Middle frontal gyrus (tissue), 1 donor: Measurements from ENCODE around the gene CDC42BPB.

ENCODE experiments used
- DNase-seq: peaks from one replicate; pipeline ENCODE4 v3.0.0-alpha.2; 2015; ENCODE audit warnings: low spot score; ENCODE audit errors: extremely low spot score

Gene CDC42BPB

DNA sequence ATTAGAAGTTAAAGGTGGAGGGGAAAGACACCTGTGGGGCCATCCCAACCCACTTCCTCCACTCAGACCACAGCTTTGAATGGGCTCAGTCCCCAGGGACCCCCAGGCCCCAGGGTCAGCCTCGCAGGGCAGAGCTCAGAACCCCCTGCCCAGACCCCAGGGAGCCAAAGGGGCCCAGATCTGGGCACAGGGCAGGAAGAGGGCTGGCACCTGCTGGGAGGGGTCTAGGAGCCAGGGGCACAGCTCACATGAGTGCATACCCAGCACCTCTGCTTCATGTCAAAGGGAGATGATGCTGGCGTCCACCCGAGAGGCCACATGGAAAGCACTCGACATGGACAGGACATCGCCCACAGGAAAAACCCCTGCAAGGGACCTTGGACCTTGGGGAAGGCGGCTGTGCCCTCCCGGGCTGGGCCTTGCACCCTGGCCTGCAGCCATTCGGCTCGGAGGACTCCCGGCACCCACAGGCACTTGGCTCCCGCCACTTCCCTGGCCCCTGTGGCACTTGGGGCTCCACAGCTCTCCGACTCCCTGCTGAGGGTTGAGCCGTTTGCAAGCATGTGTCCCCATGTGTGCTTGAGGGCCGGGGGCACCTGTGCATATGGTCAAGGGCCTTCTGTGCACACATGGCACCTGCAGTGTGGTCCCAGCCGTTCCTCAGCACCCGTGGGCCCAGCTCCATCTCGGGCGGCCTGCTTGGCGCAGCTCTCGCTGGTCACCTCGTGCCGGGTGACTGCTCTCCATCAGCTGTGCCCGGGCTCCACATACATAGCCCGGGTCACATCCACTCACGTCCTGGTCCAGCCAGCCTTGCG, 142.7 kb downstream of the CDC42BPB start:
- no peak for DNase-seq

DNA sequence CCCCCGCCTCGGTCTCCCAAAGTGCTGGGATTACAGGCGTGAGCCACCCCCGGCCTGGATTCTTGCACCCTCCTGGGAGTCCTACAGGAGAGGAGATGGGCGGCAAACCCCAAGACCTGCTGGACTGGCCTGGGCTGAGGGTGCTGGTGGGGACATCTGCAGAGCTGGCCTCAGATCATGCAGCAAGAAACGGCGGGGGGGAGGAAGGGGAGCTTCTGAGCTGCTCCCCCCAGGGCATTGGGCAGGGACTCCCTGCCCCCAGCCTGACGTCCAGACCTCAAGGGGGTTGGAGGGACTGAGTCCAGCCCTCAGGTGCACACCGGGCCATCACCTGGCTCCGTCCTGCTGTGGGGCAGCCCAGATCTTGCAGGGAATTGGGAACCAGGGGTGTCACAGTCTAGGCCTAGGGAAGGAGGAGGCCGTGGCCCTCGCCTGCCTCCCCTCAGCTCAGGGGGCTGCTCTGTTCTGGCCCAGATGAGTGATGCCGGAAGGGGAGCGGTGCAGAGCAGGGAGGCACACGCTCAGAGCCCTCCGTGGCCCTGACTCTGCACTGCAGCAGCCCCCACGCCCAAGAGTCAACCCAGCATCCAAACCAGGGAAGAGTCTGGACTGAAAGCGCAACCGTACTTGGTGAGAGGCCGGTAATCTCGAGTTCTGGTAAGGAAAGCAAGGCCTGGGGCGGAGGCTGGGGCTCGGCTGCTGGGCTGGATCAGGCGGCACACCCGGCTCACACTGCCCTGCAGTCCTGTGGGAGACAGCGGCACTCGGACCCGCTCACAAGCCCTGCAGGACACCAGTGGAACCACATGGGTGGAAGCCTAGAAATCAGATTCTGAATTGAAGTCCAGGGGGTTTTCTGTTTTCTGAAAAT, 143.8 kb downstream of the CDC42BPB start:
- DNase-seq = no peak

DNA sequence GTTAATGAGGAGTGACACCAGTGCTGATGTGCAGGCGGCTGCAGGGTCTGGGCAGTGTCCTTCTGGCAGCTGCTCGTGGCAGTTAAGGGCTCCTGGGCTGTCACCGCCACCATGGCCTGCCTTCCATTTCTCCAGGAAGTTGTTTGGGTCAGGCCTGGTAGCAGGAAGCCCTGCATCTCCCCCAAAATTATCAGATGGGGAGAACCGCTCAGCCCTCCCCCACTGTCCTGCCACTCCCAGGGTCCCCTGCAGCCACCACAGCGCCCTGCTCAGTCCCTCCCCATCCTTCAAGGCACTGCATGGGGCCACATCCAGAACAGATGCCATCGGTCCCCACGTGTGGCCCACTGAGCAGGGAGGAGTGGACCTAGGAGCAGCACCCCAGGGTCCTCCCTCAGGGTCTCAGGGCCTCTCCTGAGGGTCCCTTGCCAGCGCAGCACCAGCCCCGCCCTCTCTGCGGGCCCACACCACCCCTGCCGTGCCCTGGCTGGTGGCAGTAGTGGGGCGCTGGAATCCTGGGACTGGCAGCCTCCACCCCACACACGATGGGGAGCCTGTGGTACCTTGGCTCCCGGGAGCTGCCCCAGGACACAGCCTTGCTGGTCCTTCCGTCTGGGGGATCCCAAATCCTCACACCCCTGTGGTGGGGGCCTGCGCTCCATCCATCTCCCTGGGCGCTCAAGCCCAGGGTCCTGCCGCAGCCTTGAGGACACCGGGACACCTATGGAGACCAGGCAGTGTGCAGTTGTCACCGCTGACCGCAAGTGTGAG, 145.2 kb downstream of the CDC42BPB start:
- DNase-seq = no peak

DNA sequence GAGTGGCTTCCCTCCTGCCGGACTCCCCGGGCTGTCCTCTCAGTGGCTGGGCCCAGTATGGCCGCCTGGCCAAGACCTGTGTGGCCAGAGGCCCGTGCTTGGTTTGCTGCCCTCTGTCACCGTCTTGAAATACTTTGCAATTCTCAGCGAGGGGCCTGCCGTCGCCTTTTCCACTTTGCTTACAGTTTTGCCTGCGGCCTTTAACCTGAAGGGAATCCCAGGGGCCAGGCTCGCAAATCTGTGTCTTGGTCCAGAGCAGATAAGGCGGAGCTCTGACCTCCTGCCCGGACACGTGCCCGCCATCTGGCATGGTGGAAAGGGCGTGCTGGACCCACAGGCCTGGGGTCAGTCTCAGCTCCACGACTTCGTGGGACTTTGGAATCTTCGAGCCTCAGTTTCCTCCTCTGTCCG, 145.8 kb downstream of the CDC42BPB start:
- no peak for DNase-seq

DNA sequence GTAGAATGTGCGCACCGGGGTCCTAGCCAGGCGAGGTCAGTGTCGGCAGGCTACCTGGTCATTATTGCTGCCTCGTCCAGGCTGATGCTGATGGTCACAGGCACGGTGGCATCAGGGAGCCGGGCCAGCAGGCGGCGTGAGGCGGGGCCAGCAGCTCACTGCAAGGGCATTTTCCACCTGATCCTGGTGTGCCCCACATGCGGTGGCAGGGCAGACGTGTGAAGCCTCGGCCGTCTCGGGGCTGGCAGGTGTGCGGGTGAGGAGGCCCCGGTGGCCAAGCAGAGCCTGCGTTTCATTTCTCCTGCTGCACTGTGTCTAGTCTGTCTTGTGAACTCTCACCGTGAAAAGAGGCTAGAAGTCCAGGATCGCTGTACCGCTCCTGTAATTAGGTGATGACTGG, 146.9 kb downstream of the CDC42BPB start:
- no peak for DNase-seq

DNA sequence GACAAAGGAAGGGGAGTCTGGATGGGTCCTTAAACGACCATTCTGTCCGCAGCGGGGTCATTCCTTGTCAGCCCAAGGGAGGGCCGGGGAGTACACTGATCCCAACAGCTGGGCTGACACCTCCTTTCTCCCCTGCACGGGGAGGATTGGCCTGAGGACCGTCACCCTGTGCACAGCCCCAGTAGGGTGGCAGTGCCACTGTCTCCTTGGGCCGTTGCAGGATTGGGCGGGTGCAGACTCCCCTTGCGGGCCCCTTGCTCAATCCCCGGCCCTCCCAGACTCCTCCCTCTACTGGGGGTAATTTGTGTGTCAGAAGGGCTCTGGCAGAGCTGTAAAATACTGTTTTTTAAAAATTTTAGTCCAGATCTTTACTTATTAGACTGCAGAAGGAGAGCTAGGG, 147.4 kb downstream of the CDC42BPB start:
- no peak for DNase-seq

DNA sequence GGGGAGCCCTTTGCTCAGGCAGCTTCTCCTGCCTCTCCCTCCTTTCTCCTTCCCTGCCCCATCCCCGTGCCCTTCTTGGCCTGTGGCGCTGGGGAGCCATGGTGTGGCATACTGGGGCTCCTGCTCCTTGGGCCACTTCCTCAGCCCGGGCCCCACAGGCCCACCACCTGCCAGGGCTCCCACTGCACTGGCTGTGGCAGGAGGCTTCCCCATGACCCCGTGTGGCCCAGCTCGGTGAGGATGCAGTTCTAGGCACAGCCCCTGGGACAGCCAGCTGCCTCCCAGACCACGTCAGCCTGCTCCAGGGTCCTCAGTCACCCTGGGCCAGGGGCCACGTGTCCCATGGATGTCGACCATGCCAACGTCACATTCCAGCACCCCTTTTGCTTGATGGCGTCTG, 147.9 kb downstream of the CDC42BPB start:
- DNase-seq = no peak

DNA sequence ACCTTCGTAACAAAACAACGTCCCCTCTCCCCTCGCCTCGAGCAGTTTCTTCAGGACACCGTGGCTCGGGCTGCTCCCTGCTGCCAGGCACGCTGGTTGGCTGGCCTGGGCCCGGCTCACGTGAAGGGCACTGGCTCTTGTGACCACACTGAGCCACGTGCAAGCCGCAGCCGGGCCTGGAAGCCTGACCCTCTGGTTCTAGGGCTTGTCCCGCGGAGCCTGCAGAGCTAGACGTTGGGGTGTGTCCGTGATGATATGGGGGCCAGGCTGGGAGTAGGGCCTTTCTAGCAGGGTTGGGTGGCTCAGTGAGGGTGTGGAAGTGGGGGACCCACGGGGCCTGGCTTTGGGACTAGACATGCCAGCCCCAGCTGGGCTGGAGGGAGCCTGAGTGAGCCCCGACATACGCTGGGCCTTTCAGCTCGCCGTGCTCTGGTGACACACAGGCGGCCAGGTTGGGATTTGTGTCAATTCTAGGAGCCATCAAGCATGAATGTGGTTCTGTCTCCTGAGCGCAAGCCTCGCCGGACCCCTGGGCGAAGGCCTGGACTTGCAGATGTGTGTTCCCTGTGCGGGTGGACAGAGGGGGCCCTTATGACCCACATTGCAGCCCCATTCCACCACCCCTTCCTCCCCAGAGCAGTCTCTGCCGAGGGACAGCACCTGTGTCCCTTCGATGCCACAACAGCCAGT, 148.4 kb downstream of the CDC42BPB start:
- DNase-seq = no peak

DNA sequence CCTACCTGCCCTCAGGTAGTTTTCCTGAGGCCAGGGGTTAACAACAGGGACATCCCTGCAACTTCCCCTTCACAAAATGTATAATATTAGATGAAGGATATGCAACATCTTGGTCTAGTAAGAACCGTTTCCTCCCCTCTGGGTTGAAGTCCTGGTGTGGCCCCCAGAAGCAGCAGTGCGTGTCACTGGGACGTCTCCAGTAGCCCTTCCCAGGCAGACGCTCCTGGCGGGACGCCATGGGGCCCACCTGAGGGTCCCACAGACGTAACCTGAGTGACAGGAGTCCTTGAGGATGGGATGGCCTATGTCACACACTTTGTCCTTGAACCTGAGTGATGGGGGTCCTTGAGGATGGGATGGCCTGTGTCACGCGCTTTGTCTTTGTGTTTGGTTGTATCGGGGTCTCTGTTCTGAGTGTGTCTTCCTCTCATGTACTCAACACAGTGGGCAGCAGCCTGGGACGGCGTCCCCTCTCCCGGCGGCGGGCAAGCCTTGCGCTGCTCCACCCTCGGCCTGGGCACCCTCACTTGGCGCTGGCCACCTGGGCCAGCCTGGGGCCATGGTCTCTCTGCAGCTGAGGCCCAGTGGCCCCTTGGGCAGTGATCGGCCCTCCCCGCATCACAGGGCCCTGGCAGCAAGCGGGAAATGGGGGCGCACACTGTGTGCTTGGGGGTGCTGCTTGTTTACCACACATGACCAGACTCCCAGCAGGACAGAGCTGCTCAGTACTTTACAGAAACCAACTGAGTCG, 149.2 kb downstream of the CDC42BPB start:
- no peak for DNase-seq

DNA sequence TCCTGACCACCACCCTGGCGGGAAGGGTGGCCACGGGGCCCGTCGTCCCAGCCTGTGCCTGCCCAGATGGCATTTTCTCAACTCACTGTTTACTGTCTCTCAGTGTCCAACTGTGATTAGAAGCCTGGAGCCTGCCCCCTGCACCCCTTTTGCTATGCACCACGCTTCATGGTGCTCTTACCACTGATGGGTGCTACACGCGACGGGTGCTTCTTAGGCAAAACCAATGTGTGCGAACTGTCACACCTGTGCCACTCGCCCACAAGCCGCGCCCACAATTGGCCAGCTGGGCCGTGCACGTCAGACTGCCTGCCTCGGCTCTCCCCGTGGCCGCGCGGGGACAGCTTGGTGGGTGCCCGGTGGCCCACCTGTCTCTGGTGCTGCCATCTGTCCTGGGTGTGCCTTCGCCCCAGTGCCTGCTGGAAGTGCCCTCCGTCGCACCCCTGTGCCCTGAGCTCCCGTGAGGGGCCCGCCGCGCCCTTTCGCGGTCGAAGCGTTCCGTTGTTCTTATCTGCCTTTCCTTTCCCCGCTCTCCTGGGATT, 150.0 kb downstream of the CDC42BPB start:
- no peak for DNase-seq

DNA sequence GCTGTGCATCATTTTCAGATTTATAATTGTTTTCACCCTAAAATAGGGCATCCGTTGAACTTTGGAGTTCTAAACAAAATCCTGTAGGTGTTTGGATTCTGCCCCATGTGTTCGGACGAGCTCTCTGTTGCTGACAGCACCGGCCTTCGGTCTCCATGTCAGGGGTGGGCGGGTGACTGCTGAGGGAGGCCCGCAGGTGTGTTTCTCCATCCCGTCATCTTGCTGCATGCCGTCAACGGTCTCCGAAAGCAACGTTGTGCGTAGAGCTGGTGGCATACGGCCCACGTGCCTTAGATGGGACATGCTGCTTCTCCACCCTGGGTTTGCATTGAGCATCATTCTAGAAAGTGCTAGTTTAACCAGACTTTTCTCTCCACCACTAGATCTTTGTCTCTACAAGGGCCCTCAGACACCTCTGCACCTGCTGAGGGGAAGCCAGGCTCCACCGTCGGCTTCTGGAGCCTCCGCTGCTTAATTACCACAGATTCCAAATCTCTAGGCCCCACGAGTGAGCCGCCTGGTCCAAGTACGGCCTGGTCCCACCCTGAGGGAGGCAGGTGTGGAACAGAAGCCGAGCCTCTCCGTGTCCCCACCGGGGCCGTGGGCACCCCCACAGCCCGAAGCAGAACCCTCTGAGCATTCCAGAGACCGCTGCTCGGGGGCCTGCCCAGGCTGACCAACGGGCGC, 150.6 kb downstream of the CDC42BPB start:
- DNase-seq = no peak

DNA sequence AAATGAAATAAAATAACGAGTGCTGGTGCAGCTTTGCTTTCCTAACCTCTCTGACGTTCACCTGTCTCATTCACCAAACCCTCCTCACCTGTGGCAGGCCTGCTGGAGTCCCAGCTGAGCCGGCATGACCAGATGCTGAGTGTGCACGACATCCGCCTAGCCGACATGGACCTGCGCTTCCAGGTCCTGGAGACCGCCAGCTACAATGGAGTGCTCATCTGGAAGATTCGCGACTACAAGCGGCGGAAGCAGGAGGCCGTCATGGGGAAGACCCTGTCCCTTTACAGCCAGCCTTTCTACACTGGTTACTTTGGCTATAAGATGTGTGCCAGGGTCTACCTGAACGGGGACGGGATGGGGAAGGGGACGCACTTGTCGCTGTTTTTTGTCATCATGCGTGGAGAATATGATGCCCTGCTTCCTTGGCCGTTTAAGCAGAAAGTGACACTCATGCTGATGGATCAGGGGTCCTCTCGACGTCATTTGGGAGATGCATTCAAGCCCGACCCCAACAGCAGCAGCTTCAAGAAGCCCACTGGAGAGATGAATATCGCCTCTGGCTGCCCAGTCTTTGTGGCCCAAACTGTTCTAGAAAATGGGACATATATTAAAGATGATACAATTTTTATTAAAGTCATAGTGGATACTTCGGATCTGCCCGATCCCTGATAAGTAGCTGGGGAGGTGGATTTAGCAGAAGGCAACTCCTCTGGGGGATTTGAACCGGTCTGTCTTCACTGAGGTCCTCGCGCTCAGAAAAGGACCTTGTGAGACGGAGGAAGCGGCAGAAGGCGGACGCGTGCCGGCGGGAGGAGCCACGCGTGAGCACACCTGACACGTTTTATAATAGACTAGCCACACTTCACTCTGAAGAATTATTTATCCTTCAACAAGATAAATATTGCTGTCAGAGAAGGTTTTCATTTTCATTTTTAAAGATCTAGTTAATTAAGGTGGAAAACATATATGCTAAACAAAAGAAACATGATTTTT, 151.9 kb downstream of the CDC42BPB start:
- no peak for DNase-seq

DNA sequence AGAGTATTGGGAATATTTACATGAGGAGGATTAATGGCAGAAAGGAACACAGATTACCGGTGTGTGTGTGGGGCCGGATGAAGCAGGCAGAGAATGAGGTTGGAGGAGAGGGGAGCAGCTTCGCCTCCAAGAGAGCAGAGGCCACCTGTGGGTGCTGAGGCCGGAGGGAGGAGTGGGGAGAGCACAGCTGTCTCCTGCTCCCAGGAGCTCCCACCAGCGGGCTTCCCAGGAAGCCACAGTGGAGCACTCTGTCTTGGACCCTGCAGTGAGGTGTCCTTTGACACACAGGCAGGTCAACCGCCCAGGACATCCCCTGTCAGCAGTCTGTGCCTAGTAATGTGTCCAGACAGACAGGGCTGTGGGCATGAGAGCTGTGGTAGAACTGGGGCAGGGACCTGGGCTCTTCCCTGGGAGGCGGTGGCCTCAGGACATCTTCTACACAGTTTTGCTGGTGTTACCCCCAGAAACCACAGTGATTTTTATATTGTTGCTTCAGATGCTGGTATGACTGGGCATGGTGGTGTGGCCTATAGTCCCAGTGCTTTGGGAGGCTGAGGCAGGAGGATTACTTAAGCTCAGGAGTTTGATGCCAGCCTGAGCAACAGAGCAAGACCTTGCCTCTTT, 153.3 kb downstream of the CDC42BPB start:
- no peak for DNase-seq

DNA sequence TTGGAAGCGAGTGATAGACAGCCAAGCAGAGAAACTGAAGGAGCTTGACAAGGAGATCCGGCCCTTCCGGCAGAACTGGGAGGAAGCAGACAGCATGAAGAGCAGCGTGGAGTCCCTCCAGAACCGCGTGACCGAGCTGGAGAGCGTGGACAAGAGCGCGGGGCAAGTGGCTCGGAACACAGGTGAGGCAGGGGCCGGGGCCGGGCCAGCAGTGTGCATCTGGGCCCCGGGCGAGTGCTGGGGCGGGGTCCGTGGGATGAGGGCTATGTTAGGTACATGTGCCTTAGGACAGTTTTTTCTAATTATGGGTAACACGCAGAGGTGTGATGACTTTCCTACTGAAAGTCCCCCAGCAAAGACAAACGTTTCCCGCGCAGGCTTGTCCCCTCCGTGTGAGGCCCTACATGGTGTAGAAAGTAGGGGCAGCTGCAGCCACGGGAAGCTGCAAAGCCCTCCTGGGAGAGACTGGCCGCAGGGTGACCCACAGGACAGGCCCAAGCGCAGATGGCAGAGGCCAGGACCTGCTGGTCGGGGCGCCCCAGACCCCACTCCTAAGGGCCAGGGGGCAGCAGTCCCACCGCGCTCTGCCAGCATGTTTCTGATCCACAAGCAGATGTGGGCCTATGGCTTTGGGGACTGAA, 154.0 kb downstream of the CDC42BPB start:
- no peak for DNase-seq

DNA sequence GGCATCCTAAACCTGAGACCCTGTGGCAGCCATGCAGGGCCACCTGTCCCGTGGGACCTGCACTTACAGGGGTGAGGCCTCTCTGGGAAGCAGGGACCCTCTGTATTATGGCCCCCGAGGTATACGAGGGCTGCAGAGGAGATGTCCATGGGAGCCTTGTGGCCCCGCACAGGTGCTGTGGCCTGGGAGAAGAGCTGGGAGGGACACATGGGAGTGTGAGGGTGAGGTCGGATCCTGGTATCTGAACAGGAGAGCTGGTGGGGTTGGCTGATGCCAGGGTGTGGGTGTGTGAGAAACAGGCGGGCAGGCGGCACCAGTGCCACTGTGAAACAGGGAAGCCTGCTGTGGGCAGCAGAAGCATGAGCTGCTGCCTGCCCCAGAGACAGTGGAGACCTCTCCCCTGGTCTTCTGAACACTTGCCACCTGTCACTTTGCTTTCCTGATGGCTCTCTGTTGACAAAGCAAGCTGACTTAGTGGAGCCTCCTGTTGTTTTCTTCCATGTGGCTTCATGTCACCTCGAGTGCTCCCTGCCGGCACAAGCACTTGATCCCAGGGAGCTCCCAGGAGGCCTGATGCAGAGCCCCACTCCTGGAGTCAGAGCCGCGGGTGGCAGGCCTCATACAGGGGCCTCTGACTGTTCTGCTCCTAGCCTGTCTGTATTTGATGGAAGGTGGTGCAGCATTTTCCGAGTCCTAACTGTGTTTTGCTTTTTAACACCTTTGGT, 154.7 kb downstream of the CDC42BPB start:
- DNase-seq = no peak

DNA sequence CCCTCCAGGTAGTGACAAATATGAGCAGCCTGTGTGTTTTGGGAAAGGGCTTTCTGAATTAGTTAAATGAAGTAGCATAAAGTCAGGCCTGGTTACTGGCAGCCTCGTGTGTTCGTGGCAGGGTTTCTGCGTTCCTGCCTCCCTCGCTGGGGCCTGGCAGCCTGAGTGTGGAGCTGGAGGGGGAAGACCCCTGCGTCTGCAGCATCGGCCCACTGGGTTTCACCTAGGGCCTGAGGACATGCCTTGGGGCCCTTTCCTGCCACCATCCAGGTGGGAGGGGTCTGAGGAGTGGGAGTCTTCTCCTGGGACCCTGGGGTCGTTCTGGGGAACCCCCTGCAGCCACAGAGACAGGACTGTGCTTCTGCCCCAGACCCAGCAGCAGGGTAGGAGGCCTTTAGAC, 155.3 kb downstream of the CDC42BPB start:
- DNase-seq = no peak

DNA sequence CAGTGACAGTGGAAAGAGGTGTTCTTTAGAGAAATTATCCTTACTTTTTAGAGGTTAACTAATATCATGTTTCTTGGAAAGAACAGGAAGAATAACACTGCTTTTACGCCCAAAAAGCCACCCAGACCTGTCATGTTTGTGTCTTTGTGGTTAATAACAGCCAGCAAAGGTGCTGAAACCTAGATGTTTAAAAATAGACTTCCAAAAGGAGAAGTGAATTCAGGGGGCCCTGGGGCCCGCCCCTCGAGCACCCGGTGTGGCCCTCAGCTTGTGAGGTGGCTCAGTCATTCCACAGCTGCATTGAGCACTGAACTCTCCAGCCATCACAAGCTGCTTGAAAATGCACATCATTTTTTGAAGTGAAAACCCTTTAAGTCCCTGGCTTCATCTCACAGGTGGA, 155.7 kb downstream of the CDC42BPB start:
- no peak for DNase-seq
